Gastroesophageal sphincter (tissue), 3 donors: ENCODE data around the gene ATAD2B.

Source experiments
- CTCF ChIP-seq, 4 experiments: fragments of 200-600 bp in 2 of 4; fragments of 450-650 bp in 2 of 4; sonication (generic) in 1 of 4; IDR thresholded peaks; one replicate each; pipeline ENCODE4 v1.5.1; 2017 to 2019; ENCODE audit warnings: antibody characterized with exemption in 4 of 4, mild to moderate bottlenecking in 2 of 4, moderate library complexity in 2 of 4
- EP300 ChIP-seq: sonication (generic); formaldehyde crosslinking; IDR thresholded peaks from one replicate; pipeline ENCODE4 v1.6.1; 2017; ENCODE audit warnings: antibody characterized with exemption, mild to moderate bottlenecking

- TF ChIP-seq CTCF (IDR thresholded peaks at IDR 0.05) (no peak), EP300 (no peak)
Observed at GRCh38 chr2:23844905-23845304, 82.0 kb downstream of the ATAD2B start.
